Vagina (tissue), 2 donors: ENCODE results near the gene ARL10. TPM values are rescaled to one million over a fixed set of nuclear protein-coding genes. Genes with fewer than 3 reads are reported as not detected.

Experiments
- DNase-seq, 2 donors: peaks; one replicate each; pipeline ENCODE4 v3.0.0-alpha.2; 2017; ENCODE audit errors: extremely low spot score in 2 of 2
- H3K27ac ChIP-seq: fragments of 200-600 bp; sonication (generic); one replicate; pipeline ENCODE4 v1.5.1; 2019
- H3K27me3 ChIP-seq: fragments of 200-600 bp; sonication (generic); one replicate; pipeline ENCODE4 v1.5.1; 2019
- H3K36me3 ChIP-seq, 2 donors: fragments of 200-600 bp; sonication (generic); one replicate each; pipeline ENCODE4 v1.5.1; 2017 to 2019
- H3K4me1 ChIP-seq: fragments of 200-600 bp; sonication (generic); one replicate; pipeline ENCODE4 v1.5.1; 2019
- H3K4me3 ChIP-seq, 2 donors: fragments of 200-600 bp; sonication (generic); 1 replicate in 1 of 2; 2 replicates in 1 of 2; pipeline ENCODE4 v1.5.1; 2016 to 2019
- H3K9me3 ChIP-seq: fragments of 200-600 bp; sonication (generic); one replicate; pipeline ENCODE4 v1.5.1; 2019
- POLR2A ChIP-seq, 2 donors: fragments of 450-650 bp; IDR thresholded peaks; one replicate each; pipeline ENCODE4 v1.6.1; 2017; ENCODE audit warnings: antibody characterized with exemption in 2 of 2, mild to moderate bottlenecking in 2 of 2, moderate library complexity in 2 of 2
- POLR2AphosphoS5 ChIP-seq, 2 donors: sonication (generic); formaldehyde crosslinking; IDR thresholded peaks; one replicate each; pipeline ENCODE4 v1.9.0; 2017; ENCODE audit warnings: antibody characterized with exemption in 2 of 2, mild to moderate bottlenecking in 2 of 2, low read depth in 1 of 2; ENCODE audit not compliant: insufficient read depth in 1 of 2
- intact Hi-C: fragments of 100-400 bp; cut with DNase I; formaldehyde crosslinking; loops from one replicate; pipeline ENCODE4 v1.15.1; 2023
- total RNA-seq: library from RNA; depleted of rRNA; stranded (reverse); fragments of >200 nt; gene quantifications from one replicate; pipeline ENCODE4 v1.2.3, GENCODE V29; 2016
- TF ChIP-seq, protein P1 (sequence below), 3 experiments: fragments of 450-650 bp in 2 of 3; fragments of 200-600 bp in 1 of 3; sonication (generic) in 1 of 3; IDR thresholded peaks; one replicate each; pipeline ENCODE4 v1.5.1; 2017 to 2019; ENCODE audit warnings: antibody characterized with exemption in 3 of 3, mild to moderate bottlenecking in 2 of 3, moderate library complexity in 2 of 3

ARL10 gene
- total RNA-seq, 1 donor from 2014 or later: 9.8 TPM

DNA sequence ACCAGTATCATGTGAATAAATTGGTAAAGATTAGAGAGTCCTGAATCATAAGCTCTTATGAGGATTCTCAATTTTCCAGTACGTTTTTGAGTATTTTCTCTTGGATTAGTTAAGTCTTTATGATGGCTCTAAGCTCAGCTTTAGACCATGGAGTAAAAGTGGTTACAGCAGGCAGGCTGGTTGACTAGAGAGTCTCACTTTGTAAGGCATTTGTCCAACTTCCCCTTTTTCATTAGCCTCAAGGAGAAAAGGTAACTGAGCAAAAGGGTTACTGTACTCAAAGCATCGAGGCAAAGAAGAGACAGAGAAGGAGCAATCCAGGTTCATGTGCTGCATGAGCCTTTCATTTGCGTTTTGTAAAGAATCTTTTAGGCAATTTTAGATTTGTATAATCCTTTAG is 14.6 kb downstream of the ARL10 start:
- no peaks in the 10 kb centered on the region for H3K4me1 ChIP-seq
- no peaks in the 10 kb centered on the region for H3K27me3 ChIP-seq
- TF ChIP-seq POLR2A (IDR thresholded peaks at IDR 0.05) (no peak), POLR2AphosphoS5 (IDR thresholded peaks at IDR 0.05; ENCODE audit: insufficient read depth in 1 of 2, low read depth in 1 of 2) (no peak)
- TF ChIP-seq, protein P1, sequence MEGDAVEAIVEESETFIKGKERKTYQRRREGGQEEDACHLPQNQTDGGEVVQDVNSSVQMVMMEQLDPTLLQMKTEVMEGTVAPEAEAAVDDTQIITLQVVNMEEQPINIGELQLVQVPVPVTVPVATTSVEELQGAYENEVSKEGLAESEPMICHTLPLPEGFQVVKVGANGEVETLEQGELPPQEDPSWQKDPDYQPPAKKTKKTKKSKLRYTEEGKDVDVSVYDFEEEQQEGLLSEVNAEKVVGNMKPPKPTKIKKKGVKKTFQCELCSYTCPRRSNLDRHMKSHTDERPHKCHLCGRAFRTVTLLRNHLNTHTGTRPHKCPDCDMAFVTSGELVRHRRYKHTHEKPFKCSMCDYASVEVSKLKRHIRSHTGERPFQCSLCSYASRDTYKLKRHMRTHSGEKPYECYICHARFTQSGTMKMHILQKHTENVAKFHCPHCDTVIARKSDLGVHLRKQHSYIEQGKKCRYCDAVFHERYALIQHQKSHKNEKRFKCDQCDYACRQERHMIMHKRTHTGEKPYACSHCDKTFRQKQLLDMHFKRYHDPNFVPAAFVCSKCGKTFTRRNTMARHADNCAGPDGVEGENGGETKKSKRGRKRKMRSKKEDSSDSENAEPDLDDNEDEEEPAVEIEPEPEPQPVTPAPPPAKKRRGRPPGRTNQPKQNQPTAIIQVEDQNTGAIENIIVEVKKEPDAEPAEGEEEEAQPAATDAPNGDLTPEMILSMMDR (IDR thresholded peaks at IDR 0.05): no peak
- H3K27ac ChIP-seq: no peak overlapping the region
- H3K4me3 ChIP-seq: no peak overlapping the region
- intact Hi-C loops: no loop called here
- H3K9me3 ChIP-seq: no peaks in the 10 kb centered on the region
- H3K36me3 ChIP-seq: peaks cover 0 to 30% of the 10 kb centered on the region in 2 donors
- DNase-seq: no peak

DNA sequence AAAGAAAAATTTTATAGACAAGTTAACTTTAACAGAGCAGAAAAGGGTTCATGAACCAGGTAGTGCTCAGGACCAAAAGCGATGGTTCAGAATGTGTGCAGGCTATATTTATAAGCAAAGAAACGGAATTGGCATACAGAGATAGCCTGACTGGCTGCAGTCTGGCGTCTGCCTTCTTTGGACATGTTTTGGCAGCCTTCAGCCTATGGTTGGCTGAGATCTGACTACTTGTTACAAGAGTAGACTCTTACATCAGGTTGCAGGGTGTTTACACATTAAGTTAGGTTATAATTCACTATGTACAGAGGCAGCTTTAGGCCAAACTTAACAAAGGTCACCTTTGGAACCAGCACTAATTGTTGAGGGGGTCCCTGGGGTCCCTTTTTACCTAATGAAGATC is 16.1 kb downstream of the ARL10 start:
- H3K27ac ChIP-seq: no peak overlapping the region
- DNase-seq: no peak
- H3K9me3 ChIP-seq: no peaks in the 10 kb centered on the region
- H3K4me1 ChIP-seq: peaks cover under 1% of the 10 kb centered on the region
- H3K27me3 ChIP-seq: no peaks in the 10 kb centered on the region
- peaks cover 0 to 39% of the 10 kb centered on the region in 2 donors for H3K36me3 ChIP-seq
- no peak overlapping the region for H3K4me3 ChIP-seq
- no peak for TF ChIP-seq POLR2AphosphoS5 (IDR thresholded peaks at IDR 0.05; ENCODE audit: insufficient read depth in 1 of 2, low read depth in 1 of 2)
- TF ChIP-seq POLR2A (IDR thresholded peaks at IDR 0.05): no peak
- TF ChIP-seq, protein P1 (IDR thresholded peaks at IDR 0.05): no peak
- intact Hi-C loops: no loop called here

DNA sequence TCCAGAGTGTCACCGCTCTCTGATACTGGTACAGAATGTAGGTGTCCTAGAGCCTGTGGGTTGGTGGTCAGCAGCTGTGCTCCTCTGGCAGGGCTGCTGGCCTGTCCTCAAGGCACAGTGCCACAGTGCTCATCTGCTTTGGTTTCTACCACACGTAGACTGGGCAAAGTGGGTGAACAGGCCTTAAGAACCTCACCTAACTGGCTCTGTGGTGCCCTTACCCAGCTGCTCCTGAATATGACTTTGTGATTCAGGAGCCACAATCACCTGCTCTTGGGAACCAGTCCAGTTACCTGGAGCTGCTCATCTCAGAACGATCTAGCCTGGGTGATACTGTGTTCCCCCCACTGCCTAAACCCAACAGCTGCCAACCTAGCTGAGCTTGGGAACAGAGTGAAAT is 16.7 kb downstream of the ARL10 start:
- no peak for DNase-seq
- no peak for TF ChIP-seq POLR2AphosphoS5 (IDR thresholded peaks at IDR 0.05; ENCODE audit: insufficient read depth in 1 of 2, low read depth in 1 of 2)
- TF ChIP-seq POLR2A (IDR thresholded peaks at IDR 0.05): no peak
- TF ChIP-seq, protein P1 (IDR thresholded peaks at IDR 0.05): no peak
- Histone ChIP-seq H3K27me3 (no peaks in the 10 kb centered on the region), H3K9me3 (no peaks in the 10 kb centered on the region), H3K4me1 (peaks cover 6% of the 10 kb centered on the region), H3K4me3 (no peak overlapping the region), H3K36me3 (peaks cover 0 to 39% of the 10 kb centered on the region in 2 donors), H3K27ac (no peak overlapping the region)
- intact Hi-C loops: no loop called here

DNA sequence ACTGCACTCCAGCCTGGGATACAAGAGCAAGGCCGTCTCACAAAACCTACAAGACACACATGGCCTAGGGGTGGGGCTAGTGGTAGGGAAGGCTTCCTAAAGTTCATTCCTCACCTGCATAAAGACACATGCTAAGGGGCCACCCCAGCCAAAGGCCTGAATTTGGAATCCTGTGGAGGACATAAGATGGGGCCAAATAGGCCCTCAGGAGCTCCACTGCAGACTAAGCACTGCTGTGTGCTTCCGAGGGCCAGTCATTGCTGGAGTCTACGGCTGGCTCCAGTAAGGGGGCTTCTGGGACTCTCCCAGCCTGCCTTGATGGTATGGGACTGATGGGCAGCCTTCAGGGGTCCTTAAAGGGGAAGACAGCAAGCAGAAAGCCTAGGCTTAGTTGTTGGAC is 17.4 kb downstream of the ARL10 start:
- intact Hi-C loops: no loop called here
- peaks cover 0 to 39% of the 10 kb centered on the region in 2 donors for H3K36me3 ChIP-seq
- H3K4me1 ChIP-seq: peaks cover 13% of the 10 kb centered on the region
- no peak for DNase-seq
- H3K27me3 ChIP-seq: no peaks in the 10 kb centered on the region
- no peaks in the 10 kb centered on the region for H3K9me3 ChIP-seq
- no peak for TF ChIP-seq POLR2A (IDR thresholded peaks at IDR 0.05)
- no peak for TF ChIP-seq POLR2AphosphoS5 (IDR thresholded peaks at IDR 0.05; ENCODE audit: insufficient read depth in 1 of 2, low read depth in 1 of 2)
- TF ChIP-seq, protein P1 (IDR thresholded peaks at IDR 0.05): no peak
- H3K4me3 ChIP-seq: no peak overlapping the region
- H3K27ac ChIP-seq: no peak overlapping the region

DNA sequence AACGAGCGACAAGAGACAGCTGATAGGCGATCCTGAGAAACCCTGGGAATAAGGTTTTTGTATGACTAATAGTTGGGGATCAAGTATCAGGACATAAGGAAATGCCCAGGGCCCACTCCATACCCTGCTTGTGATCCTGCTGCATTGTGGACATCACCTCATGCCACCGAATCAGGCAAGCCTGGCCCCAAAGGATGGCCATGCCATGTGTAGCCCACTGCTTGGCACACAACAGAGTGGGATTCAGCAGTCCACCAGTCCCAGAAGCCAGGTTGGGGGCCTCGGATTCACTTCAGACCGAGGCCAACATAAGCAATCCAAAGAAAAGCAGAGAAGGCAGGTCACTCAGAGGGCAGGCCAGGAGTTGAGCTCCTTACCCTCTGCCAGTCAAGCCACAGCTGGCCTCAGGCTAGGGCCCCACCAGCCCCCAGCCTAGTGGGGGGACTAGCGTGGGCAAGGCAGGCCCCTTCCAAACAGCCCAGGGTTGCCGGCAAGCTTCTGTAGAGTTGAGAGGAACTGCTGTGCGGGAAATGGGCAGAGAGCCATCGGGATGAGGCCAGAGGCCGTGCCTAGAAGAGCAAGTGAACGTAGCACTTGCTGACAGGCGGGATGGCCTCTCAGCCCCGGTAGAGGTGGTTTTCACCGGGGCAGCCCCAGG is 18.1 kb downstream of the ARL10 start:
- no peaks in the 10 kb centered on the region for H3K9me3 ChIP-seq
- no peaks in the 10 kb centered on the region for H3K27me3 ChIP-seq
- peaks cover 17% of the 10 kb centered on the region for H3K4me1 ChIP-seq
- no peak overlapping the region for H3K27ac ChIP-seq
- H3K36me3 ChIP-seq: peaks cover 0 to 39% of the 10 kb centered on the region in 2 donors
- intact Hi-C loops: no loop called here
- no peak overlapping the region for H3K4me3 ChIP-seq
- DNase-seq: no peak
- TF ChIP-seq POLR2A (IDR thresholded peaks at IDR 0.05) (no peak), POLR2AphosphoS5 (IDR thresholded peaks at IDR 0.05; ENCODE audit: insufficient read depth in 1 of 2, low read depth in 1 of 2) (no peak)
- TF ChIP-seq, protein P1 (IDR thresholded peaks at IDR 0.05): no peak
